ENCODE data around the gene EFCAB5. TPM values are rescaled to one million over a fixed set of nuclear protein-coding genes. Genes with fewer than 3 reads are reported as not detected.
"Not testable (repeated sequence)": the region's sequence is repeated elsewhere in the genome, so short reads cannot be mapped to it uniquely, and the experiment has no call there.

The EFCAB5 gene
- total RNA-seq, 1 donor from 2014 or later = 0.29 TPM

GRCh38 chr17:30130121-30130520 is 188.7 kb downstream of the EFCAB5 start:
- Mint-ChIP-seq H3K9me3 (no peaks in the 10 kb centered on the region), H3K36me3 (peaks cover 35% of the 10 kb centered on the region), H3K4me1 (ENCODE audit: unreplicated experiment) (peaks cover 6% of the 10 kb centered on the region), H3K27ac (no peak overlapping the region), H3K27me3 (no peaks in the 10 kb centered on the region), H3K4me3 (no peak overlapping the region)
- no peak for DNase-seq (ENCODE audit: extremely low spot score, unreplicated experiment)
- TF ChIP-seq CTCF (conservative IDR thresholded peaks at IDR 0.05) = no peak

DNA sequence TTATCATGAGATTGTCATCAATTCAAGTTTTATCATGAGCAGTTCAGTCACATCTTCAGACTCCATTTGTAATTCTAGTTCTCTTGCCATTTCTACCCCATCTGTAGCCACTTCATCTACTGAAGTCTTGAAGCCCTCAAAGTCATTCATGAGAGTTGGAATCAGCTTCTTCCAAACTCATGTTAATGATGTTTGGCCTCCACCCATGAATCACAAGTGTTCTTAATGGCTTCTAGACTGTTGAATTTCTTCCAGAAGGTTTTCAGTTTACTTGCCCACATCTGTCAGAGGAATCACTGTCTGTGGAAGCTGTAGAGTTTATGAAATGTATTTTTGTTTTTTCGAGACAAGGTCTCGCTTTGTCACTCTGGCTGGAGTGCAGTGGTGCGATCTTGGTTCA is 191.2 kb downstream of the EFCAB5 start:
- no peaks in the 10 kb centered on the region for H3K9me3 Mint-ChIP-seq
- no peak overlapping the region for H3K4me3 Mint-ChIP-seq
- no peak for TF ChIP-seq CTCF (conservative IDR thresholded peaks at IDR 0.05)
- H3K27me3 Mint-ChIP-seq = no peaks in the 10 kb centered on the region
- H3K36me3 Mint-ChIP-seq = peaks cover 39% of the 10 kb centered on the region
- no peak for DNase-seq (ENCODE audit: extremely low spot score, unreplicated experiment)
- H3K4me1 Mint-ChIP-seq (ENCODE audit: unreplicated experiment) = peaks cover 7% of the 10 kb centered on the region
- H3K27ac Mint-ChIP-seq = no peak overlapping the region

DNA sequence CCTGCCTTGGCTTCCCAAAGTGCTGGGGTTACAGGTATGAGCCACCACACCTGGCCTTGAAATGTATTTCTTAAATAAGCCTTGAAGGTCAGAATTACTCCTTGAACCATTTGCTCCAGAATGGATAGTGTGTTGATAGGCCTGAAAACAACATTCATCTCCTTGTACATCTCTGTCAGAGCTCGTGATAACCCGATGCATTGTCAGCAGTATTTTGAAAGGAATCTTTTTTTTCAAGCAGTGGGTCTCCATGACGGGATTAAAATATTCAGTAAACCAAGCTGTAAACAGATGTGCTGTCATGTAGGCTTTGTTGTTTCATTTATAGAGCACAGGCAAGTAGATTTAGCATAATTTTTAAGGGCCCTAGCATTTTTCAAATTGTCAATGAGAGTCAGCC is 191.8 kb downstream of the EFCAB5 start:
- H3K9me3 Mint-ChIP-seq = no peaks in the 10 kb centered on the region
- no peak overlapping the region for H3K4me3 Mint-ChIP-seq
- no peak for TF ChIP-seq CTCF (conservative IDR thresholded peaks at IDR 0.05)
- no peak for DNase-seq (ENCODE audit: extremely low spot score, unreplicated experiment)
- no peaks in the 10 kb centered on the region for H3K27me3 Mint-ChIP-seq
- H3K27ac Mint-ChIP-seq = no peak overlapping the region
- H3K36me3 Mint-ChIP-seq = peaks cover 39% of the 10 kb centered on the region
- H3K4me1 Mint-ChIP-seq (ENCODE audit: unreplicated experiment) = peaks cover 7% of the 10 kb centered on the region

GRCh38 chr17:30134551-30134950 is 193.1 kb downstream of the EFCAB5 start:
- Mint-ChIP-seq H3K4me1 (ENCODE audit: unreplicated experiment) (peaks cover 7% of the 10 kb centered on the region), H3K4me3 (no peak overlapping the region), H3K27ac (no peak overlapping the region), H3K27me3 (no peaks in the 10 kb centered on the region), H3K36me3 (peaks cover 44% of the 10 kb centered on the region), H3K9me3 (no peaks in the 10 kb centered on the region)
- TF ChIP-seq CTCF (conservative IDR thresholded peaks at IDR 0.05) = no peak
- no peak for DNase-seq (ENCODE audit: extremely low spot score, unreplicated experiment)

- Mint-ChIP-seq H3K27me3 (no peaks in the 10 kb centered on the region), H3K4me3 (no peak overlapping the region), H3K4me1 (ENCODE audit: unreplicated experiment) (peaks cover 7% of the 10 kb centered on the region), H3K27ac (peak overlapping the region; percentile 40), H3K36me3 (peaks cover 30% of the 10 kb centered on the region), H3K9me3 (no peaks in the 10 kb centered on the region)
- DNase-seq (ENCODE audit: extremely low spot score, unreplicated experiment) = no peak
- TF ChIP-seq CTCF (conservative IDR thresholded peaks at IDR 0.05) = no peak
These were observed 195.7 kb downstream of the EFCAB5 start for GRCh38 chr17:30137158-30137557.

- not testable (repeated sequence) for H3K27ac Mint-ChIP-seq; H3K27me3 Mint-ChIP-seq; H3K4me3 Mint-ChIP-seq; H3K9me3 Mint-ChIP-seq; H3K4me1 Mint-ChIP-seq (ENCODE audit: unreplicated experiment); DNase-seq (ENCODE audit: extremely low spot score, unreplicated experiment)
- peaks cover 15% of the 10 kb centered on the region for H3K36me3 Mint-ChIP-seq
These were observed 206.4 kb downstream of the EFCAB5 start for GRCh38 chr17:30147860-30148259.

Data from type B pancreatic cell (in vitro differentiated cells).